Measurements from ENCODE around the gene INPP5F.

DNA sequence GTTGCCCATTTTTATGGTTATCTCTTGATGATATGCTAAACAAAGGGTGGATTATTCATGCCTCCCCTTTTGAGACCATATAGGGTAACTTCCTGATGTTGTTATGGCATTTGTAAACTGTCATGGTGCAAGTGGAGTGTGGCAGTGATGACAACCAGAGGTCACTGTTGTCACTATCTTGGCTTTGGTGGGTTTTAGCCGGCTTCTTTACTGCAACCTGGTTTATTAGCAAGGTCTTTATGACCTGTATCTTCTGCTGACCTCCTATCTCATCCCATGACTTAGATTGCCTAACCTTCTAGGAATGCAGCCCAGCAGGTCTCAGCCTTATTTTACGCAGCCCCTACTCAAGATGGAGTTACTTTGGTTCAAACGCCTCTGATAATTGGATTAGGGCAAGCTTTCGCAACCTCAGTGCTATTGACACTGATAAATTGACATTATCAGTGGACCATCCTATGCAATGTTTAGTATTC lies 37.8 kb upstream of the INPP5F start:
- TF ChIP-seq, protein P1, sequence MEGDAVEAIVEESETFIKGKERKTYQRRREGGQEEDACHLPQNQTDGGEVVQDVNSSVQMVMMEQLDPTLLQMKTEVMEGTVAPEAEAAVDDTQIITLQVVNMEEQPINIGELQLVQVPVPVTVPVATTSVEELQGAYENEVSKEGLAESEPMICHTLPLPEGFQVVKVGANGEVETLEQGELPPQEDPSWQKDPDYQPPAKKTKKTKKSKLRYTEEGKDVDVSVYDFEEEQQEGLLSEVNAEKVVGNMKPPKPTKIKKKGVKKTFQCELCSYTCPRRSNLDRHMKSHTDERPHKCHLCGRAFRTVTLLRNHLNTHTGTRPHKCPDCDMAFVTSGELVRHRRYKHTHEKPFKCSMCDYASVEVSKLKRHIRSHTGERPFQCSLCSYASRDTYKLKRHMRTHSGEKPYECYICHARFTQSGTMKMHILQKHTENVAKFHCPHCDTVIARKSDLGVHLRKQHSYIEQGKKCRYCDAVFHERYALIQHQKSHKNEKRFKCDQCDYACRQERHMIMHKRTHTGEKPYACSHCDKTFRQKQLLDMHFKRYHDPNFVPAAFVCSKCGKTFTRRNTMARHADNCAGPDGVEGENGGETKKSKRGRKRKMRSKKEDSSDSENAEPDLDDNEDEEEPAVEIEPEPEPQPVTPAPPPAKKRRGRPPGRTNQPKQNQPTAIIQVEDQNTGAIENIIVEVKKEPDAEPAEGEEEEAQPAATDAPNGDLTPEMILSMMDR (conservative IDR thresholded peaks at IDR 0.05; ENCODE audit: low read depth in 2 of 2), result peak; percentile 34 to 64; a peak in 3 of 4 replicates
- no peak for TF ChIP-seq POLR2AphosphoS5 (IDR thresholded peaks at IDR 0.05; ENCODE audit: low read depth)
- TF ChIP-seq, protein P2, sequence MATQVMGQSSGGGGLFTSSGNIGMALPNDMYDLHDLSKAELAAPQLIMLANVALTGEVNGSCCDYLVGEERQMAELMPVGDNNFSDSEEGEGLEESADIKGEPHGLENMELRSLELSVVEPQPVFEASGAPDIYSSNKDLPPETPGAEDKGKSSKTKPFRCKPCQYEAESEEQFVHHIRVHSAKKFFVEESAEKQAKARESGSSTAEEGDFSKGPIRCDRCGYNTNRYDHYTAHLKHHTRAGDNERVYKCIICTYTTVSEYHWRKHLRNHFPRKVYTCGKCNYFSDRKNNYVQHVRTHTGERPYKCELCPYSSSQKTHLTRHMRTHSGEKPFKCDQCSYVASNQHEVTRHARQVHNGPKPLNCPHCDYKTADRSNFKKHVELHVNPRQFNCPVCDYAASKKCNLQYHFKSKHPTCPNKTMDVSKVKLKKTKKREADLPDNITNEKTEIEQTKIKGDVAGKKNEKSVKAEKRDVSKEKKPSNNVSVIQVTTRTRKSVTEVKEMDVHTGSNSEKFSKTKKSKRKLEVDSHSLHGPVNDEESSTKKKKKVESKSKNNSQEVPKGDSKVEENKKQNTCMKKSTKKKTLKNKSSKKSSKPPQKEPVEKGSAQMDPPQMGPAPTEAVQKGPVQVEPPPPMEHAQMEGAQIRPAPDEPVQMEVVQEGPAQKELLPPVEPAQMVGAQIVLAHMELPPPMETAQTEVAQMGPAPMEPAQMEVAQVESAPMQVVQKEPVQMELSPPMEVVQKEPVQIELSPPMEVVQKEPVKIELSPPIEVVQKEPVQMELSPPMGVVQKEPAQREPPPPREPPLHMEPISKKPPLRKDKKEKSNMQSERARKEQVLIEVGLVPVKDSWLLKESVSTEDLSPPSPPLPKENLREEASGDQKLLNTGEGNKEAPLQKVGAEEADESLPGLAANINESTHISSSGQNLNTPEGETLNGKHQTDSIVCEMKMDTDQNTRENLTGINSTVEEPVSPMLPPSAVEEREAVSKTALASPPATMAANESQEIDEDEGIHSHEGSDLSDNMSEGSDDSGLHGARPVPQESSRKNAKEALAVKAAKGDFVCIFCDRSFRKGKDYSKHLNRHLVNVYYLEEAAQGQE (IDR thresholded peaks at IDR 0.05; ENCODE audit: unreplicated experiment), result no peak
- no peak for TF ChIP-seq STAT1 (IDR thresholded peaks at IDR 0.05; ENCODE audit: unreplicated experiment)
- peak; percentile 52 for TF ChIP-seq CREB1 (CRISPR knock-in tag; IDR thresholded peaks at IDR 0.05; ENCODE audit: low read depth)
- TF ChIP-seq EZH2 (IDR thresholded peaks at IDR 0.05; ENCODE audit: low read depth, unreplicated experiment), result no peak
